Measurements from ENCODE around the gene HSPBP1.
"Not testable (repeated sequence)": the region's sequence is repeated elsewhere in the genome, so short reads cannot be mapped to it uniquely, and the experiment has no call there.

HSPBP1 gene

DNA sequence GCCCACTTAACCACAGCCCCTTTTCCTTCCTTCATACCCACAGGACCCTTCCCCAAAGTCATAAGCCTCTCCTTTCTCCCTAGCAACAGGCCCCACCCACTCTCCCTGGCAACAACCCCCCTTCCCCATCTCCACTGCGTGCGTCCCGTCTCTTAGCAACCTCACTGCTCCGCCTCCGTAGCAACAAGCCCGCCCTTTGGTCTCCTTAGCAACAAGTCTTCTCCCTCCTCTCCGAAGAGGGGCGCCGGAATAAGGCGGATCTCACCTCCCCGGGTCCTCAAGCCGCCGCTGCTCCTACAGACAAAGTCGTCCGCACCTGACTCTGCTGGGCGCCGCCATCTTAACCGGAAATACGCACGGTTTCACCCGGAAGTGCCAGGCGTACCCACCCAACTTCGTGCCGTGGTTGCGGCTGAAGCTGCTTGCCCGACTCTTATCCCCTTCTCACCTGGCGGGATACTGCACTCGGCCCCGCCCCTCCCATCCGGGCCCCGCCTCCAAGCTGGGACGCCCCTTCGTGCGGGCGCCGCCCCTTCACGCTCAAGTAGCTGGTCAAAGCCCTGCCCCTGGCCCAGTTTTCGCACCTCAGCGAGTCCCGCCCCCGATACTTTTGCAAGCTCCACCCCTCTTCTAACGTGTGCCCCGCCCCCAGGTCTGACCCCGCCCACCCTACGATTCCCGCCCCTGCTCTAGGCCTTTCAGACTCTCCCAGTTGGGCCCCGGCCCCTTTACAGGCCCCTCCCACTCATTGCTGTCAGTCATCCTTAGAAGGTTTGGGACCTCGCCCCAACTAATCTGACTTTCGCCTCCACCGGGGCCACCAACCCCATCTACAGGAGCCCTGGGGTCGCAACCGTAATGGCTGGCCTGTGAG, at the start of gene HSPBP1:
Gene HSPBP1 (minus strand): TSS at position 341 of the 874 bp plus-strand sequence. CDS start 502 bp downstream, outside the sequence.
- peak within 1 kb of the TSS; percentile 81 for H3K4me3 ChIP-seq (ENCODE audit: low read depth, low read length)

DNA sequence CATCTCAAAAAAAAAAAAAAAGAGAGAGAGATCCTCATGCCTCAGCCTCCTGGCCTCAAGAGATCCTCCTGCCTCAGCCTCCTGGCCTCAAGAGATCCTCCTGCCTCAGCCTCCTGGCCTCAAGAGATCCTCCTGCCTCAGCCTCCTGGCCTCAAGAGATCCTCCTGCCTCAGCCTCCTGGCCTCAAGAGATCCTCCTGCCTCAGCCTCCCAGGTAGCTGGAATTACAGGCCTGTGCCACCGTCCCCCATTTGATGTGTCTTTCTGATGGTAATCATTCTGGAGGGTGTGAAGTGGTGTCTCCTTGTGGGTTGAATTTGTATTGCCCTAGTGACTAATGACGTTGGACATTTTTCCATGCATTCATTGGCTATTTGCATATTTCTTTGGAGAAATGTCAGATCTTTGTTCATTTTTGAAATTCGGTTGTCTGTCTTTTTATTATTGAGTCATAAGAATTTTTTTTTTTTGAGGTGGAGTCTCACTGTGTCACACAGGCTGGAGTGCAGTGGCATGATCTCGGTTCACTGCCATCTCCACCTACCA, 48.9 kb upstream of the HSPBP1 start:
- H3K4me3 ChIP-seq (ENCODE audit: low read depth, low read length), result not testable (repeated sequence)

- no peak within 1 kb of the TSS for H3K4me3 ChIP-seq (ENCODE audit: low read depth, low read length)
These were observed 45.3 kb upstream of the HSPBP1 start, which contains the start of gene TMEM150B for GRCh38 chr19:55325172-55325571. TMEM150B (minus strand) TSS chr19:55325341; CDS start chr19:55321036, 4,305 bp downstream.

GRCh38 chr19:55324662-55325061, 44.8 kb upstream of the HSPBP1 start:
- H3K4me3 ChIP-seq (ENCODE audit: low read depth, low read length), result no peak overlapping the region

- H3K4me3 ChIP-seq (ENCODE audit: low read depth, low read length), result no peak overlapping the region
These were observed 42.4 kb upstream of the HSPBP1 start for GRCh38 chr19:55322204-55322885.

- no peak overlapping the region for H3K4me3 ChIP-seq (ENCODE audit: low read depth, low read length)
These were observed 41.7 kb upstream of the HSPBP1 start for GRCh38 chr19:55321466-55322137.

- H3K4me3 ChIP-seq (ENCODE audit: low read depth, low read length), result no peak overlapping the region
These were observed 41.0 kb upstream of the HSPBP1 start for GRCh38 chr19:55320844-55321419.

GRCh38 chr19:55319785-55320184, 39.9 kb upstream of the HSPBP1 start:
- peak overlapping the region; percentile 17 for H3K4me3 ChIP-seq (ENCODE audit: low read depth, low read length)

DNA sequence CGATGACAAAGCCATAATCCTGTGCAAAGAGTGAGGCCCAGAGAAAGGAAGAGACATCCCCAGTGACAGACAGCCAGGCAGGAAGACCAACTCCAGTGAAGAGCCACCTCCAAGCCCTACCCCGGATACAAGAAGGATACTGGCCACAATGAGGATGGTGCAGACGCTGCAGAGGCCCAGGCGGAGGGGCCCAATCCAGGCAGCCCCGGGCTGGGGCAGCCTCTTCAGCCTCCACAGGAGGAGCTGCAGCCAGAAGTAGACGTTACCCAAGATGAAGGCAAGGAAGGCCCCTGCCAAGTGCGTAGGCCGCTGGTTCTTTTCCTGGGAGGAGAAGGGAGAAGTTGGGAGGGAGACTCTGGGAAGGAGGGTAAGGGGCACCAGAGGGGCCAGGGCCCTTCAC, 36.7 kb upstream of the HSPBP1 start:
- no peak overlapping the region for H3K4me3 ChIP-seq (ENCODE audit: low read depth, low read length)

DNA sequence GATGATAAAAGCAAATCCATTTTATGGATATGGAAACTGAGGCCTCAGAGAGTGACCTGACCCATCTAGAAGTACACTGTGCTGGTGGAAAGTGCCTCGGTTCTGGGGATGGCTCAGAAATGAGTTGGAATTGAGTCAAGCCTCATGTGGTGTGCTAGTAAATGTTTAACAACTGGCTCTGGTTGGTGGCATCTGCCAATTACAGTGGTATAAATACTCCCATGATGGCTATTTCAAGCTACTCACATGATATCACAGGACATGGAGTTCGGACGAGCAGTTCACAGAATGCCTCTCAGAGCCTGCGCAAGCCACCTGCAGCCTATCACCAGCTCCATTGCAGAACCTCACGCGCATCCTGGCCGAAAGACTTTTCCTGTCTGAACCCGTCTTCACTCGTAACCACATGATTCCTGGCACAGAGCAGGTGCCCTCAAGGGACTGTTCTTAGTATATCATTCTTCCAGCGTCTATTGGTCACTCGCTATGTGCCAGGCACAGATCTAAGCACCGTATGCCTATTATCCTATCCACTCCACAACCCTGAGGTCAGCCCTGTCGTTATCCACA, 36.1 kb upstream of the HSPBP1 start:
- no peak overlapping the region for H3K4me3 ChIP-seq (ENCODE audit: low read depth, low read length)

- no peak overlapping the region for H3K4me3 ChIP-seq (ENCODE audit: low read depth, low read length)
These were observed 34.5 kb upstream of the HSPBP1 start for GRCh38 chr19:55314396-55314795.

GRCh38 chr19:55312621-55313512, 33.0 kb upstream of the HSPBP1 start:
- H3K4me3 ChIP-seq (ENCODE audit: low read depth, low read length), result no peak overlapping the region

DNA sequence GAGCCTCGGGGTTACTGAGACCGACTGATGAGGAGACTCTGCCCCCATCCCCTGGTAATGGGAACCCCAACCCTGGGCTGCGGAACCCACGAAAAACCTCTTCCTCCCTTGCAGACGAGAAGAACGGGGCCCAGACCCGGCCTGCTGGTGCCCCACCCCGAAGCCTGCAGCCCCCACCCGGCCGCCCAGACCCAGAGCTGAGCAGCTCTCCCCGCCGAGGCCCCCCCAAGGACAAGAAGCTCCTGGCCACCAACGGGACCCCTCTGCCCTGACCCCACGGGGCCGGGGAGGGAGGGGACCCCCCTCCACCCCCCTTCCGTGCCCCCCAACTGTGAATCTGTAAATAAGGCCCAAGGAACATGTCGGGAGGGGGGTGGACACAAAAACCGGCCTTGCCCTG, 31.9 kb upstream of the HSPBP1 start:
- H3K4me3 ChIP-seq (ENCODE audit: low read depth, low read length), result no peak overlapping the region

- H3K4me3 ChIP-seq (ENCODE audit: low read depth, low read length), result no peak overlapping the region
These were observed 31.5 kb upstream of the HSPBP1 start for GRCh38 chr19:55311397-55311796.

- no peak overlapping the region for H3K4me3 ChIP-seq (ENCODE audit: low read depth, low read length)
These were observed 30.6 kb upstream of the HSPBP1 start for GRCh38 chr19:55310498-55310897.

GRCh38 chr19:55309448-55309847, 29.5 kb upstream of the HSPBP1 start:
- no peak overlapping the region for H3K4me3 ChIP-seq (ENCODE audit: low read depth, low read length)

DNA sequence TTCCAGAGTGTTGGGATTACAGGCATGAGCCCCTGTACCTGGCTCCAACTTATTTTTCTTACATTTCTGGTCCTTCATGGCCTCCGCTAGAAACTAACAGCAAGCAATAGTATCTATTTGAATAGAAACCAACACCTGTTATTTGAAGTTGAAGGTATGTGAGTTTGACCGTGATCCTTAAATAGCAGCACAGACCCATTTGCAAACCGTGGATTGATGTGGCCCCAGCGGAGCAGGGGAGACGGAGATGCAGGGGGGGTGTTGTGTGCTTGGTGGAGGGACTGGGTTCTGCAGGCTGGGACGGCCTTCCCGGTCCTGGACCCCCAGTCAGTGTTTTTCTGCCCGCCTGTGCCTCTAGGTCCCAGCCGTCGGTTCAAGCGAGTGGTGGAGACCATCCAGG, 28.4 kb upstream of the HSPBP1 start:
- H3K4me3 ChIP-seq (ENCODE audit: low read depth, low read length), result no peak overlapping the region

DNA sequence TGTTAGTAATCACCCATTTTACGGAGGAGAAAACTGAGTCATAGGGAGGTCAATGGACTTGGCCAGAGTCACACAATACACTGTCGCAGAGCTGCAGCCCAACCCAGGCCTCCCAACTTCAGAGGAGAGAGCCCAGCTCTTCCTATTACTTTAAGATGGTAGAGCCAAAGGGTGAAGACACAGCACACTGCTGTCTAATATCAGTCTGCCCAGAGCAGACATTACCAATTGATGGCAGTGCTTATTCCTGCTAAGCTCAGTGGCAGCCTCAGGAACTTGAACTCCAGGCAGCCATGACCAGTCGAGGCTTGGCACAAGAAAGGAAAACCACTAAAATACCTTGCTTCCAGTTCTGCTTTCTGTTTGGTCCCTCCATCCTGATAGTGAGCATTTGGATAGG, 26.8 kb upstream of the HSPBP1 start:
- no peak overlapping the region for H3K4me3 ChIP-seq (ENCODE audit: low read depth, low read length)

GRCh38 chr19:55305983-55306562, 26.2 kb upstream of the HSPBP1 start:
- no peak overlapping the region for H3K4me3 ChIP-seq (ENCODE audit: low read depth, low read length)

Measured in iPS-11a (cell line).